ENCODE data around the gene KRT74.

DNA sequence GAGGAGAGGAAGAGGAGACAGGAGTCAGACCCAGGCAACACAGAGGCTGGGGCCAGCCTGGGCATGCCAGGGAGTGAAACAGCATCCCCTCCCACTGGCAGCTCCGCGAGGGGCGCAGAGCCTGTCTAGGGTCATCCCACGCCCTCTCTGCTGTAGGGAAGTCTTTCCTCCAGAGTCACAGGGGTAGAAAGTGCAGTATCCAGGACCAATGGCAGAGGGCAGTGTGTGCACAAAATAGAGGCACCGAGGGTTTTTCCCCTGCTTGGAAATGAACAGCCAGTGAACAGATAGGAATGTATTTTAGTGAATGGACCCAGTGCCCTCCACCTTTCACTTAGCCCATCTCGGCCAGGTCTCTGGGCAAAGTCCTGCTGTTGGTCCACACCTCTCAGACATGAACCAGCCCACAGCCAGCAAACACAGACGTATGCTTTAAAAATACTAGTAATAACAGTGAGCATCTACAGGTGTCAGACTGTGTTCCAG is 9.4 kb upstream of the KRT74 start:
- TF ChIP-seq GATA3 (IDR thresholded peaks at IDR 0.05; ENCODE audit: low read depth, low read length) (no peak), GATA2 (IDR thresholded peaks at IDR 0.05; ENCODE audit: low read depth, low read length) (no peak)
